Gastroesophageal sphincter (tissue), 3 donors: ENCODE data around the gene GRIA2.

Source experiments
- EP300 ChIP-seq: sonication (generic); formaldehyde crosslinking; IDR thresholded peaks from one replicate; pipeline ENCODE4 v1.6.1; 2017; ENCODE audit warnings: antibody characterized with exemption, mild to moderate bottlenecking
- POLR2A ChIP-seq, 2 donors: fragments of 450-650 bp; IDR thresholded peaks; one replicate each; pipeline ENCODE4 v1.6.1; 2017; ENCODE audit warnings: antibody characterized with exemption in 2 of 2, mild to moderate bottlenecking in 2 of 2, moderate library complexity in 1 of 2
- POLR2AphosphoS5 ChIP-seq: sonication (generic); formaldehyde crosslinking; IDR thresholded peaks from one replicate; pipeline ENCODE4 v1.6.1; 2017; ENCODE audit warnings: antibody characterized with exemption
- TF ChIP-seq, protein P1 (sequence below), 4 experiments: fragments of 200-600 bp in 2 of 4; fragments of 450-650 bp in 2 of 4; sonication (generic) in 1 of 4; IDR thresholded peaks; one replicate each; pipeline ENCODE4 v1.5.1; 2017 to 2019; ENCODE audit warnings: antibody characterized with exemption in 4 of 4, mild to moderate bottlenecking in 2 of 4, moderate library complexity in 2 of 4

DNA sequence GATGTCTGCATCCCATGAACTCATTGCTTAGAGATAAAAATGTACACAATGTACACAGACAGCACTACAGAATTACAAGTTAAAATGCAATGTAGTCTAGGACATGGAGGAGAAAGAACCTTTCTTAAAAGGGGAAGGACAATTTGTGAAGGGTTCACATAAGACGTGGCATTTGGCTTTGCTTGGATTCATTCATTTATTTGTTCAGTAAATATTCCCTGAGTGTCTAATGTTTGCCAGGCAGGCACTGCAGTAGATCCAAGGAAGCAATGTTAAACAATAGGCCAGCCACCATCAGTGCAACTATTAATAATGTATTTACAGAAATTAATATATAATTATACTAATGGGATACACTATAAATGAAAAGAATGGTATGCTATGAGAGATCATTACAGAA, 94.4 kb downstream of the GRIA2 start:
- TF ChIP-seq, protein P1, sequence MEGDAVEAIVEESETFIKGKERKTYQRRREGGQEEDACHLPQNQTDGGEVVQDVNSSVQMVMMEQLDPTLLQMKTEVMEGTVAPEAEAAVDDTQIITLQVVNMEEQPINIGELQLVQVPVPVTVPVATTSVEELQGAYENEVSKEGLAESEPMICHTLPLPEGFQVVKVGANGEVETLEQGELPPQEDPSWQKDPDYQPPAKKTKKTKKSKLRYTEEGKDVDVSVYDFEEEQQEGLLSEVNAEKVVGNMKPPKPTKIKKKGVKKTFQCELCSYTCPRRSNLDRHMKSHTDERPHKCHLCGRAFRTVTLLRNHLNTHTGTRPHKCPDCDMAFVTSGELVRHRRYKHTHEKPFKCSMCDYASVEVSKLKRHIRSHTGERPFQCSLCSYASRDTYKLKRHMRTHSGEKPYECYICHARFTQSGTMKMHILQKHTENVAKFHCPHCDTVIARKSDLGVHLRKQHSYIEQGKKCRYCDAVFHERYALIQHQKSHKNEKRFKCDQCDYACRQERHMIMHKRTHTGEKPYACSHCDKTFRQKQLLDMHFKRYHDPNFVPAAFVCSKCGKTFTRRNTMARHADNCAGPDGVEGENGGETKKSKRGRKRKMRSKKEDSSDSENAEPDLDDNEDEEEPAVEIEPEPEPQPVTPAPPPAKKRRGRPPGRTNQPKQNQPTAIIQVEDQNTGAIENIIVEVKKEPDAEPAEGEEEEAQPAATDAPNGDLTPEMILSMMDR (IDR thresholded peaks at IDR 0.05): no peak
- no peak for TF ChIP-seq EP300
- TF ChIP-seq POLR2A (IDR thresholded peaks at IDR 0.05): no peak
- TF ChIP-seq POLR2AphosphoS5: no peak
